HS-27A (cell line): Measurements from ENCODE around the gene PRKD2.
"Not testable (repeated sequence)": the region's sequence is repeated elsewhere in the genome, so short reads cannot be mapped to it uniquely, and the experiment has no call there.

ENCODE experiments used
- DNase-seq: peaks from one replicate; pipeline ENCODE4 v3.0.0-alpha.2; 2012; ENCODE audit warnings: low read depth, missing footprints

PRKD2 gene

DNA sequence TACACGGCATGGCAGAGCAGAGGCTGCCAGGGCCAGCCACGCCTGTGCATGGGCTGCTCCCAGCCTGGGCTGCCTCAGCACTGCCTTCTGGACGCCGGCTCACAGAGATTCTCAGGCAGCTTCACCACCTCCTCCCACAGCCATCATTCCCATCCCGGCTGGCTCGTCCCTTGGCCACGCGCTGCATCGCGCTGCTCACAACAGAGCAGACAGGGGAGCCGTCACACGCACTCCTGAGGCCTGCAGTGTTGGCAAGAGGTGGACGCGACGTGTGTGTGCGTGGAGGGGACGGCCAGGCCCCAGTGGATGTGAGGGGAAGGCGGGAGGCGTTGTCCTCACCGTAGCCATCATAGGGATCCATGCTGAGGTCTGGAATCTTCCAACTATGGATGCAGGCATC, 7.6 kb upstream of the PRKD2 start:
- DNase-seq = no peak

DNA sequence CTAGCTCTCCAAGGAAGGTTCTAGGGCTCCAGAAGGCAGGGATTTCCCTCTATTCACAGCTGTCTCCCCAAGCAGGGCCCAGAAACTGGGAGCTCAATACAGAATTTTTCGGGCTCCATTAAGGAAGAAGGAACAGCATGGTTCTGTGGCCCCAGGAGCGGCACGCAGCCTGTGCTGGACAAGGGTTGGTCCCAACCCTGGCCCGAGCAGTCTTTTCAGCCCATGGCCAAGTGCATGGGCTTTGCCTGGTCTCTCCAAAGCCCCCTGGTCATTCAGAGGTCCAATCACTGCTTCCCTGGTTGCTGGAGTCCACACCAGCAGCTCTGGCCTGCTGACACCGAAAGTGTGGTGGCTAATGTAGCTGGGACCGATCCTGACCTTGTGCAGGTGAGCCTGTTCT, 6.6 kb upstream of the PRKD2 start:
- DNase-seq = no peak

DNA sequence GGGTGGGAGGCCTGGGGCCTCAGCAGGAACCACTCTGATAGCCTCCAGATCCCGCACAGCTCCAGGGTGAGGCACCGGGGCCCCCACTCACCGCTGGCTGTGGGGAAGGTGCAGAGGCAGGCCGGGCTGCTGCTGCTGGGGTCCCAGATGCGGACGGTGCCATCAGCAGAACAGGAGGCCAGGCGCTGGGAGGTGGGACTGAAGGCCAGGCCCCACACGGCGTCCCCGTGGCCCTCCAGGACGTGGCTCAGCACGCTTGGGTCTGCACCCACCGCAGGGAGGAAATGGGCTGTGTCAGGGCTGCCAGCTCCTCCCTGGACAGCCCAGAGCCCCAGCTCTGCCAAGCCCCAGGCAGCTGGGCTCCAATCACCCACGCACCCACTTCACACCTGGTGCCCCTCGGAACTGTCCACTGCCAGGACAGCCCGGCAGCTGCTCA, 6.1 kb upstream of the PRKD2 start:
- DNase-seq = no peak

DNA sequence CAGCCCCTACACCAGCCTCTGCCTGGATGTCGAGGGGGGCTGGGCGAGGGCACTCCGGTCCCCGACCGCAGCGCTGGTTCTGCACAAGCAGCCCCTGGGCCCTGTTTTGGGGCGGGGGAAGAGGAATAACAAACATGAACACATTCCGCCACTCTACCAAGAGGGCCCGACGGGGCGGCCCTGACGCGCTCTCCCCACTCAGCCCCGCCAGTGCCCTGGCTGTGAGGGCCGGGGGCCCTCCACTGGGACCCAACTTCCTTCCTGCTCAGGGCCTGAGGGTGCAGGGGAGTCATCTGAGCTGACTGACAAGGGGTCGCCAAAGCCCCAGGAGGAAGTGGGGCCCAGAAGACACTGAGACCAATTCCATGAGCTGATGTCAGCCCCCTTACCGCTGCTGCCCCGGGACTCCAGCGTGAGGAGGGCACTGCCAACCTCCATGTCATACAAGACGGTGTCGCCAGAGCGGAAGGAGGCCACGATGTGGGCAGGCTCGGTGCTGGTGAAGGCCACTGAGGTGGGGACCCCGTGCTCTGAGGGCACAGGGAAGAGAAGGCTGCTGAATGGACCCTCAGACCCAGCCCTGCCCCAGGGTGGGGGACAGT, 5.6 kb upstream of the PRKD2 start:
- DNase-seq = no peak

DNA sequence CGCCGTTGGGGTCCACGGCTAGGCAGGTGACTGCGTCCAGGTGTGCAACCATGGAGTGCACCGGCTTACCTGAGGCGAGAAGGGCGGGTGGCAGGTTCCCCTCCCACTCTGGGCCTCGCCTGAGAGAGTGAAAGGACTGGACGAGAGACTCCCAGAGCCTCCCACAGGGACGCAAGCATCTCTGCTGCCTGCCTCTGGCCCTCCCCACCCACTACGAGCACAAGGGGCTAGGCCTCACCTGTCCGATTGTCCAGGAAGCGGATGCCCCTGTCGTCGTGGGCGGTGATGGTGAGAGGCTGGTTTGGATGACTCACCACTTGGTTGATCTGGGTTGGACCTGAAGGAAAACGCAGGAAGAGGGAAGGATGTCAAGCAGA, 5.1 kb upstream of the PRKD2 start:
- no peak for DNase-seq

DNA sequence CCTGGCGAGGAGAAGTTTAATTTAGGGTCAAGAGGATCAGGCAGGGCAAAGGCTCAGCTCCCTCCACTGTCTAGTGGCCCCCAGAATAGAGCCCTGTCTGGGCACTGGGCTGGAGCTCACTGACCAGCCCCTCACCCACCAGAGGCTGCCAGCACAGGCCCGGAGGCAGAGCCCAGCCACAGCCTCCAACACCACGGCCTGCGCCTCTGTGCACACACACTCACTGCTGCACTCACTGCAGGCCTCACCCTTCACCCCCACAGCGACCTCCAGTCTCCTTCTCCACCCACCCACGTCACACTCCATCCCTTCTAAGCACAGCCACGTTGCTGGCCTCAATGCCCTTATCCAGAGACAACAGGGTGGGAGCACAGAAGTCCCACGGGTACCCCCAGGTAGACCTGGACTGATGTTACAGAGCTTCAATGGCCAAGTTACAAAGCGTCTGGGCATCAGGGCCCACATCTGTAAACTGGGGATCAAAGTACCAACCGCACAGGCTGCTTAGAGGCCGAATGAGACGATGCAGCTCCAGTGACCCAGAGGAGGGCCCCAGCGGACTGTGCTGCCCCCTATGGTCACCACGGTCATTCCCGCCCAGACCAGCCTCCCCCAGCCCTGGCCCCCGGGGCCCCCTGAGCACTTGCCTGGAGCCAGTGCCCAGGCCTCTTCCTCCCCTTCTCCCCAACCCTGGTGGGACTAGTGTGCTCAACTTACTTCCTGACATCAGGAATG, 4.5 kb upstream of the PRKD2 start:
- no peak for DNase-seq

DNA sequence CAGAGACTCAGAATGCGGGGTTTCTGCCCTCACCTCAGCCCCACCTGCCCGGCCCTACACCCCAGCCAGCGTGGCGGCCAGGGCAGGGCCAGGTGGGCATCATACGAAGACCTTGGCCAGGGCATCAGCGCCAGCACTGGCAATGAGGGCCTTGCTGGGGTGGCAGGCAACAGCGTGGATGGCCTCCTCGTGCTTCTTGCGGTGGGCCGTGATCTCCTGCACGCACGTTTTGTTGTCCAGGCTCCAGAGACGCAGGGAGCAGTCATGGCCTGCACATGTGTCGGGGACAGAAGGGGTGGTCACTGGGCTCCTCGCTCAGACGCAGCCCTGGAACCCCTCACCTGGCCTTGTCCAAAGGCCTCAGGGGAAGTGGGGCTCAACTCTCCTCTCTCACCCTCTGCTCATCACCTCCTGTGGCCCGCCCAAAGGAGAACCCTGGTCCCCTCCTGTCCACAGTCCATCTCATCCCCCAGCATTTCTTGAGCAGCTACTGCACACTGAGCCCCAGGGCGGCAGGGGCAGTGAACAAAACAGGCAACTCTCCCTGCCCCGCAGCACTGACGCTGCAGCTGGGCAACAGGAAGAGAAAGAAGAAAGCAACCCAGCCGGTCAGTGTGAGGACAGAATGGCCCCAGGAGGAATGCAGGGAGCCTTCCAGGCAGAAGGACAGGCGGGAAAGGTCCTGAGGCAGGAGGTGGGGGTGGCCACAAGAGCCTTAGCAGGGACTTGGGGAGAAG, 3.8 kb upstream of the PRKD2 start:
- DNase-seq = no peak

DNA sequence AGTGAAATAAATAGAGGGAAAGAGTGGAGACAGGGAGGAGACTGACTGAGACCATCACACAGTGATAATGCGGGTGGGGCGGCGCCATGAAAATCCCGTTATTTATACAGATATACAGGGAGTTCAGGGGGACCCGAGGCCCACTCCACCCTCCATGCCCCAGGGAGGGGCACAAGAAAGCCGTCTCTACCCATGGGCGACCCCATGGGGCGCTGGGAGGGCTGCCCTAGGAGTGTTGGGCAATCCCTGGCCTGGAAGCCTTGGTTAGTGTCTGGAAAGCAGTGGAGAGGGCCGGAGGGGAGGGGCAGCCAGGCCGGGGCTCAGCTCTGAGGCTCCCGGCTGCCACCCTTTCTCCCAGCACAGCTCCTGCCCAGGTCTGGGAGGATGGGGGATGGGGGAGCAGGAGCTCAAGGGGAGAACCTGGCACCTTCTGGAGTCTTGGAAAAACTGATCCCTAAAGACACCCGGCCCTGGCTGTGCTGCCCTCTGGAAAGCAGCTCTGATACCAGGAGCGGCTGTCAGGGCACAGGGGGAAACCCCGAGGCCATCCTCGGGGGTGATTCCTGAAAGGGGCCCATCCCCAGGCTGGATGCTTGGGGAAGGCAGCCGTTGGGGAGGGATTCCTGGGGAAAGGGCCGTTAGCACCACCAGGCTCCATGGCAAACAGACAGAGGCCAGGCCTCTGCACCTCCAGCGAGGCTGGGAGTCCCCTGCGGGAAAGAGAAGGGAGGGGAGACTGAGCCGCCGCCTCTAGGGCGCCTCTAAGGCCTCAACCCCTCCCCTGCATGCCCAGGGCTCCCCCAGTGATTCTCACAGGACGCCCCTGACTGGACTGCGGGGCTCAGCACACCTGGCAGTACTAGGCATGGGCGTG, 3.0 kb upstream of the PRKD2 start:
- no peak for DNase-seq

DNA sequence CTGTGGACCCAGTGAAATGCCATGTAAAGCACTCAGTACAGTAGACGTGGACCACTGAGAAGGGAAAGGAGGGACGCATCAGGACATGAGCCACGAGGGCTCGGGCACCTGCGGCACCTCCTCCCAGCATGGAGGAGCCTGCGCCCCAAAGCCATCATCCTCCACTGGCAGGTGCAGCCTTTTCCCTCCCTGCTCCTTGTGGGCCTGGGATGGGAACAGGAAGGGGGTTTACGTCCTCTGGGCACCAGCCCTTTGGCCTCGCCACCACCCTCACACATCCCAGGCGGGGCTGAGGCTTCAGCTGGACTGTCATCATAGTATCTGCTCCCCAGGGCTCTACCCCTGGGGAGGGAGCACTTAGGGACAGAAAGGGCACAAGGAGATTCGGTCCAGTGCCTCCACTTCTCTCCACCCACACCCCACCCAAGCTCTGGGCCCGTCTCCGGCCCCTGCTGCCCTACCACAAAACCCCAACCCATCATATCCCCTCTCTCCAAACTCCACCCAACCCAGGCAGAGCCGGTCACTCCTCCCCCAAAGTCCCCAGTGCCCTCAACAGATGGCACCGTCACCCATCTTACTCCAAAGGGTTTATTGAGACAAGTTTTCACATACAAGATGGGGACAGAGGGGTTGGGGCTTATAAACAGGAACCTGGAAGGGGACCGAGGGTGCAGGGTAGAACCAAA, 2.2 kb upstream of the PRKD2 start:
- no peak for DNase-seq

DNA sequence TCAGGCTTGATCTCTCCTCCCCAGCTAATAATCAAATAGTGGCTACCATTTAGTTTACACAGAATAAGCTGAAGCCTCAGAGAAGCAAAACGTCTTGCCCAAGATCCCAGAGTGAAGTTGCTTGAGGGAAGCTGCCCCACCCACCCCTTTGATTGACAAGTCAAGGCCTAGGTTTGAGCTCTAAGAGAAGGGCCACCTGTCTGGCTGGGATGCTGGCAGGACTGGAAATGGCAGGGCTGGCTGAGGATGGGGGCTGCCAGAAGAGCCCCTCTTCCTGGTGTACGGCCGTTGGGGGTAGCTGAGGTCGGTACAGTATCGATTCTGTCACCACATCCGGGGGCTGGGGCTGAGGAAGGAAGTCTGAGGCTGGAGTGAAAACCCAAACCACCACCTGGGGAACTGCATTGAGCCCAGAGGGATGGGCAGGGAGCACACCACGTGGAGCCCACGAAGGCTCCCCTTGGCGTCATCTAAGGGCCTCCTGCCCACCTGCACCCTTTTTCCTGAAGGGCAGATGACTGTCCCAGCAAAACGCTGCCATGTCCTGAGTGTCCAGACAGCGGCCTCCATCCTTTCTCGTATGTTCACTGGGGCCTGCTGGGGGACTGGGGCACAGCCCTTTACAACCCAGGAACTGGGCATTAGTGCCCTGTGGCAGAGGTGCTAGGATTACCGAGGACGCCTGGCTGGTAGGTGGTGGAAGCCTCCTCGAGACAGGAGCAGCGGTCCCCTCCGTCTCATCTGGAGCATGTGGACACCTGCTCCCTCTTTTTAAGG, 1.4 kb upstream of the PRKD2 start:
- no peak for DNase-seq

DNA sequence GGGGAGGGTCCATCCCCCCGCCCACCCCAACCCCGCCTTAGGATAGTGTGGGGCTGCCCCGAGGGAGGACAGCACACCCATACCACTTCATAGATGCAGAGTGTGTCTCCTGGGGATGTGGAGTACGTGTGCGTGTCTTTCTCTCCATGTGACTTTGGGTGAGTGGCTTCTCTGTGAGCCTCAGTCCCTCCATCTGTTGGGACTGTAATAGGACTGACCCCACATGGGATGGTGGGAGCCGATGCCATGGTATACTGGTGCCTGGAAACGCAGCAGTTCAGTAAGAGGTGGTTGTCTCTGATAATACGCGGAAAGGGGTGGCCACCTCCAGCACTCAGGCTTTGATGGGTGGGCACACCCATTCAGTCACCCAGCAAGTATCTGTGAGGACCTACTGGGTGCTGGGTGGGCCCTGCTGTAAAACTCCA, 816 bp upstream of the PRKD2 start:
- no peak for DNase-seq

DNA sequence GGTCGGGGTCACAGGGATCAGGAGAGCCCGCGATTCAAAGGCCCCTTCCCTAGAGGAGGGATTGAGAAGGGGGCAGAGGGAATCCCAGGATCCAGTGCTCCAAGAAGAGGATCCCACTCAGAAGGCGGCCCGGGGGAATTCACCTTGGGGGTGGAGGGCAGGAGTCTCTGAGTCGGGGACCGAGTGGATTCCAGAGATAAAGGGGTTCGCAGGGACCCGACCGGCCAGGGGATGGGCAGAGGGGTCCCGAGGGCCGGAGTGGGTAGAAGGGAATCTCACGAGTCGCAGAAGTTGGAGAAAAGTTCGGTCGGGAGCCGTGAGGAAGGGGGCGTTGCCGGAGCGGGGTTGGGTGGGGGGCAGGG, 261 bp downstream of the PRKD2 start:
- DNase-seq = no peak

DNA sequence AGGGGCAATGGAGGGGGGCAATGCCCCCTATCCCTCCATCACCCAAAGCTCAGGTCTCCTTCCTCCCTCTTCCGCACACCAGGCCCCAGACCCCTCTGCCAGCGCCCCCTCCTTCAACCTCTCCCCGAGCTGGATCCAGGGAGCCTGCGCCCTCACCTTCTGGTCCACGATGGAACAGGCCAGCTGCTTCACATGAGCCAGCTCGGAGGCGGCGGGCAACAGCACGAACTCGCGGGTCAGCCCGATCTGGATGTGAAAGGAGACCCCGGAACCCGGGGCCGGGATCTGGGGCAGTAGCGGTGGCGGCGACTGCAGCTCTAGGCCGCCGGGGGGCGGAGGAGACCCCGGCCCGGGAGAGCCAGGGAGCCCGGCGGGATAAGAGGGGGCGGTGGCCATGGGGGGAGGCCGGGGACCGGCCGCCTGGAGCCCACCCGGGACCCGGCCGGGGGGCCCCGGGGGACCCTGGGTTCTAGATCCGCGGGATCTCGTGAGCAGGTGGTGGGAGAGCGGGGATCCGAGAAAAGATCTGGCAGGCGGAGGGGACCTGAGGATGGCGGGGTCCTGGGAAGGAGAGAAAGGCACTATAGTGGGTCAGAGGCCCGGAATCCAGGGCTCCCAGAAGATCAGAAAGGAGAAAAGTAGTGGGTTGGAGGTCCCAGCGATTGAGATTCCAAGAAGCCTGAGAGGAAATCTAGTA, 791 bp downstream of the PRKD2 start:
- no peak for DNase-seq

DNA sequence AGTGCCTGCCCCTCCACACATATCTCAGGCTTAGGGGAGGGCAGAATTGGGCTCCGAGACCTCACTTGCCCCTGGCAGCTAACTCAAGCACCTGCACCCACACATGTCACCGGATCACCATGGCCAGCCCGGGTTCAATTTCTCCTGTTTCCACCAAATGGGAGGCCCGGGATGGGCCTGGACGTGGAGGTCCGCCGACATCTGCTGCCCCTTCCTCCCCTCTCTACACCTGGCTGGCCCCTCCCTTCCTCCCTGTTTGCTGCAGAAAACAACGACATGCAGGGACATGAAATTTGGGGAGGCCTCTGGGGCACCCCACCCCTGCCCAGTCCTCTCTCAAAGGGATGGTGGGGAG, 1.3 kb downstream of the PRKD2 start:
- no peak for DNase-seq

DNA sequence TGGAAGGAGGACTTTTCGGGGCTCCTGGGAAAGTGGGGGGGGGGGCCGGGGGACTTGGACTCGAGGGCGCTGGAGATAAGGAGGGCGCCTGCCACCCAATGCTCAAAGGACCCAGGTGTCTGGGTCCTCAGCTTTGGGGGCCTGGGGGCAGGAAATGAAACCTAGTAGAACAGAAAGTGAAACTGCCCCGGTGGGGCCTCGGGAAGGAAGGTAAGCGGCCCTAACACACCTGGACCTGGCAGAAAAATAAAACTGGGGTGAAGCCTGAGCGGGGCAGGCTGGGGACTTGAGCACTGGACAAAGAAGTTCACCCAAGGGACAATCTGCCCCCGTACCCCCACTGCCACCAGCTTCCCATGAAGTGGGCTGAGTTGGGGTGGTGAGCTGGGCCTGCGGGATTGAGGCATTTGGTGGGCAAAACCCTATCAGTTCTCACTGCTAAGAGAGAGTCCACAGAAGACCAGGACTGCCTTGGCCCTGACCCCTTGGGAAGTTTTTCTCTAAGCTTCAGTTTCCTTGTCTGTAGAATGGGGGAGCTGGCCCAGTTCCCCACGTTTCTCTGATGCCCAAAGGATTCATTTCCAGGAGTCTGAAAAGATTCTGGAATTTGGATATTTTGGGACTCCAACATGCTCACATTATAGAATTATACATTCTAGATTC, 2.3 kb downstream of the PRKD2 start:
- DNase-seq = no peak

DNA sequence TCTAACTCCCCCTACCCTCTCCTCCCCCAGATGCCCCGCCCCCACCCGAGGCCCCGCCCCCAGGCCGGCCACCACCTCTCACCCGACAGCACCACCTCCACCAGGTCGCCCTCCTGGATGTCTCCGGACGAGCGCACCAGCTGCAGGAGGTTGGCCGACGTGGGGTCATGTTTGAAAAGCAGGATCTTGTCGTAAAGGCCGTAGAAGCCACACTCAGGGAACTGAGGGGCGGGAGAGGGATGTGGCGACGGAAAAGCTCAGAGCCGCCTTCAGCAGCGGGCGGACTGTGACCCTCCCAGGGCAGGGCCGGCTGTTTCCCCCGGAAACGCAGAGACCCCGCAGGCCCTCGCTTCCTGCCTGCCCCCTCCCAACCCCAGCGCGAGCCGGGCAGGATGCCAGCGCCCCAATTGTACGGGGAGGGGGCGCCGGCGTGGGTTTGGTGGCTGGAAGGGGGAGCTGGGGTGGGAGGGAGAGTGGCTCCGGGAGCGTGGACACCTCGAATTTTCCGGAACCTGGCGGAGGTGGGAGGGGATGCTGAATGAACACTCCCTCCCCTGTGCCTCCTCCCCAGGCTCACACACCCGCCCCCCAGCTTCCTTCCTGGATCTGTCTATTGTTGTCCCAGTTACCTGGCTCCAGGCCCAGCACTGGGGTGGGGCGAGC, 3.0 kb downstream of the PRKD2 start:
- no peak for DNase-seq

DNA sequence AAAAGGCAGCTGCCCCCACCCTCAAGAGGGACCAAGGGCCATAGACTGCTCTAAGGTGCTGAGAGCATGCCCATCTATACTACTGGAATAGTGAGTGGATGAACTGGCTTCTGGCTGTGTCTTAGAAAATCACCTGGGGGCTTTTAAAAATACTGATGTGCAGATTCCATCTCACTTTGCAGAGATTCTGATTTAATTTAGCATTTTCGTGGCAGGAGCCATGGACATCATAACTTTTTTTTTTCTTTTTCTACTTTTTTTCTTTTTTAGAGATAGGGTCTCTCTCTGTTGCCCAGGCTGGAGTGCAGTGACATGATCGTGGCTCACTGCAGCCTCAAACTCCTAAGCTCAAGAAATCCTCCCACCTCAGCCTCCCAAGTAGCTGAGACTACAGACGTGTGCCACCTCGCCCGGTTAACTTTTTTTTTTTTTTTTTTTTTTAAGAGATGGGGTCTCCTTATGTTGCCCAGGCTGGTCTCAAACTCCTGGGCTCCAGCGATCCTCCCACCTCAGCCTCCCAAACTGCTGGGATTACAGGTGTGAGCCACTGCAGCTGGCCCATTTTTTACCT, 4.1 kb downstream of the PRKD2 start:
- not testable (repeated sequence) for DNase-seq

DNA sequence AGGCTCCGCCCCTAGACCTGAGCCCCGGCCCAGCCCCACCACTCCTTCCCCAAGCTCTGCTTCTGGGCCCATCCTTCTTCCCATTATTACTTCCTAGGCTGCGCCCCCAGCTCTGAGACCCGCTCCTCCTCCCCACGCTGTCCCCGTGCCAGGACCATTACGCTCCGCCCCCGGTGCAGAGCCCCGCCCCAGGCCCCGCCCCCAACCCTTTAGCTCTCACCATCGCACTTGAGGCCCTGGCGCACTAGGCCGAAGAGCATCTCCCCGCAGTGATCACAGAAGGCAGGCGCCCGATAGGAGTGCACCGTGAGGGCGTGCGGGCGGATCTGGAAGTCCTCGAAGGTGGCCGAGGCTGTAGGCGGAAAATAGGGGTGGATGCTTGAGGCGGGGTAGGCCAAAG, 6.2 kb downstream of the PRKD2 start:
- DNase-seq = no peak
